Liver (tissue), 9 donors: ENCODE results near the gene IFT57. TPM values are rescaled to one million over a fixed set of nuclear protein-coding genes. Genes with fewer than 3 reads are reported as not detected.

ENCODE experiments used
- DNase-seq: peaks from one replicate; pipeline ENCODE4 v3.0.0-alpha.2; 2017; ENCODE audit warnings: low spot score
- H3K27ac ChIP-seq, 2 donors: one replicate each; pipeline ENCODE4 v1.7.0; 2013; ENCODE audit warnings: inconsistent platforms in 2 of 2, low read length in 2 of 2, control low read depth in 1 of 2, low read depth in 1 of 2, mild to moderate bottlenecking in 1 of 2
- H3K27me3 ChIP-seq, 4 donors: one replicate each; pipeline versions ENCODE4 v1.6.1 to v1.7.0; 2013; ENCODE audit warnings: low read length in 3 of 4, inconsistent platforms in 1 of 4, mild to moderate bottlenecking in 1 of 4, moderate library complexity in 1 of 4; ENCODE audit not compliant: control insufficient read depth in 4 of 4, insufficient read depth in 4 of 4
- H3K36me3 ChIP-seq, 4 donors: one replicate each; pipeline versions ENCODE4 v1.6.1 to v1.7.0; 2013; ENCODE audit warnings: low read length in 3 of 4, mild to moderate bottlenecking in 3 of 4, low read depth in 1 of 4, moderate library complexity in 1 of 4; ENCODE audit not compliant: control insufficient read depth in 4 of 4, insufficient read depth in 3 of 4
- H3K4me1 ChIP-seq, 4 donors: one replicate each; pipeline versions ENCODE4 v1.6.1 to v1.7.0; 2013; ENCODE audit warnings: low read length in 3 of 4, mild to moderate bottlenecking in 3 of 4, moderate library complexity in 1 of 4; ENCODE audit not compliant: control insufficient read depth in 4 of 4, insufficient read depth in 4 of 4
- H3K4me3 ChIP-seq, 3 donors: one replicate each; pipeline versions ENCODE4 v1.6.1 to v1.7.0; 2013; ENCODE audit warnings: low read length in 3 of 3, control low read depth in 1 of 3, low read depth in 1 of 3, mild to moderate bottlenecking in 1 of 3
- H3K9ac ChIP-seq, 2 donors: one replicate each; pipeline ENCODE4 v1.7.0; 2013; ENCODE audit warnings: low read length in 2 of 2, mild to moderate bottlenecking in 2 of 2, moderate library complexity in 2 of 2, control low read depth in 1 of 2, low read depth in 1 of 2
- H3K9me3 ChIP-seq, 4 donors: one replicate each; pipeline versions ENCODE4 v1.6.1 to v1.7.0; 2013; ENCODE audit warnings: low read length in 3 of 4; ENCODE audit not compliant: control insufficient read depth in 4 of 4
- ATF3 ChIP-seq: IDR thresholded peaks from 2 replicates; pipeline ENCODE4 v1.6.1; 2016; ENCODE audit warnings: antibody characterized with exemption
- EGR1 ChIP-seq, 2 donors: IDR thresholded peaks; 2 replicates each; pipeline ENCODE4 v1.6.1; 2016 to 2018; ENCODE audit warnings: antibody characterized with exemption in 2 of 2, low read depth in 2 of 2
- FOXA2 ChIP-seq: IDR thresholded peaks from 2 replicates; pipeline ENCODE4 v1.6.1; 2016; ENCODE audit warnings: antibody characterized with exemption
- GABPA ChIP-seq, 2 donors: IDR thresholded peaks in 1 of 2; conservative IDR thresholded peaks in 1 of 2; 2 replicates each; pipeline ENCODE4 v1.6.1; 2016; ENCODE audit warnings: antibody characterized with exemption in 2 of 2, mild to moderate bottlenecking in 1 of 2, moderate library complexity in 1 of 2
- HNF4A ChIP-seq, 2 donors: conservative IDR thresholded peaks; 2 replicates each; pipeline ENCODE4 v1.6.1; 2016; ENCODE audit warnings: antibody characterized with exemption in 2 of 2, mild to moderate bottlenecking in 2 of 2
- HNF4G ChIP-seq: IDR thresholded peaks from 2 replicates; pipeline ENCODE4 v1.6.1; 2016; ENCODE audit warnings: antibody characterized with exemption
- JUND ChIP-seq, 2 donors: IDR thresholded peaks; 2 replicates each; pipeline ENCODE4 v1.6.1; 2016; ENCODE audit warnings: antibody characterized with exemption in 2 of 2
- MAX ChIP-seq: IDR thresholded peaks from 2 replicates; pipeline ENCODE4 v1.6.1; 2016; ENCODE audit warnings: antibody characterized with exemption
- NR2F2 ChIP-seq: IDR thresholded peaks from 2 replicates; pipeline ENCODE4 v1.6.1; 2016; ENCODE audit warnings: antibody characterized with exemption
- RAD21 ChIP-seq, 2 donors: IDR thresholded peaks; 2 replicates each; pipeline ENCODE4 v1.6.1; 2016; ENCODE audit warnings: antibody characterized with exemption in 2 of 2, mild to moderate bottlenecking in 2 of 2
- SP1 ChIP-seq: IDR thresholded peaks from 2 replicates; pipeline ENCODE4 v1.6.1; 2018; ENCODE audit warnings: antibody characterized with exemption, mild to moderate bottlenecking
- TAF1 ChIP-seq: conservative IDR thresholded peaks from 2 replicates; pipeline ENCODE4 v1.6.1; 2016; ENCODE audit warnings: antibody characterized with exemption, mild to moderate bottlenecking
- YY1 ChIP-seq: IDR thresholded peaks from 2 replicates; pipeline ENCODE4 v1.6.1; 2016; ENCODE audit warnings: antibody characterized with exemption, mild to moderate bottlenecking
- WGBS: extraction: QIAGEN DNeasy Blood & Tissue Kit; methylation state at CpG from one replicate; pipeline ENCODE4 v1.1.7; 2013; 5-methylcytosine and 5-hydroxymethylcytosine counted together
- polyA plus RNA-seq, 2 donors: library from polyadenylated mRNA; stranded (reverse) in 1 of 2; unstranded in 1 of 2; fragments of 200-250 nt in 1 of 2; fragments of >200 nt in 1 of 2; fragmentation: Nextera tagmentation in 1 of 2; extraction: Ambion mirVana in 1 of 2; gene quantifications; one replicate each; pipeline versions ENCODE4 v1.2.1 to v1.2.3, GENCODE V29; 2013 to 2015
- total RNA-seq, 2 donors: library from RNA; depleted of rRNA; stranded (reverse); fragments of >200 nt; gene quantifications; one replicate each; pipeline ENCODE4 v1.2.3, GENCODE V29; 2014
- TF ChIP-seq, protein P1 (sequence below): fragments of 150-350 bp; IDR thresholded peaks from 2 replicates; pipeline ENCODE4 v1.5.1; 2017; ENCODE audit warnings: improper control_type of control experiment, low read depth, low read length; ENCODE audit not compliant: missing input control
- TF ChIP-seq, protein P2 (sequence below): IDR thresholded peaks from 2 replicates; pipeline ENCODE4 v1.6.1; 2016; ENCODE audit warnings: antibody characterized with exemption
- donor health status: healthy.
- donor health status: healthy.
- donor health status: healthy.
- donor health status: healthy.
- donor health status: healthy.

Gene IFT57
- total and polyA plus RNA-seq, 4 donors = 5.2 to 9.2 (median 7.3) TPM

GRCh38 chr3:108239082-108239481, 16.9 kb upstream of the IFT57 start (continued):
- no peak for TF ChIP-seq HNF4G
- no peak for TF ChIP-seq TAF1

DNA sequence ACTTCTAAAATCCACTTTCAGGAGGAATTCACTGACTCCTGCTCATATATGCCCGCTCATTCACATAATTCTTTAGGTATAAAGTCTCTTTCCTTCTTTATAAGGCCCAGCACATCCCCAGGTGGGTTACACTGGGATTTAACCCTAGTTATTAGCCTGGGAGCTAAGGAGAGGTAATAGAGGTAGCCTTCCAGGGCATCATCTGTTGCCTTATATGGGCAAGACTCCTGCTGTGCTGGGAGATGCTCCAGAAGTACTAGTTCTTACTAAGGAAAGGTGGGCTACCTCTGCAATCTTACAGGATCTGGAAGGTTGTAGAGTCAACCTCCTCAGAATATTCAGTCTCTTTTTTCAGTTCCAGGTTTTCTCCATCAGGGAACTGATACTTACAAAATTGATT, 13.1 kb upstream of the IFT57 start:
- Histone ChIP-seq H3K4me3 (no peak overlapping the region), H3K36me3 (no peaks in the 10 kb centered on the region), H3K4me1 (no peaks in the 10 kb centered on the region), H3K9me3 (no peaks in the 10 kb centered on the region), H3K9ac (no peak overlapping the region), H3K27ac (no peak overlapping the region), H3K27me3 (no peaks in the 10 kb centered on the region)
- DNase-seq = no peak
- TF ChIP-seq YY1 = no peak
- no peak for TF ChIP-seq FOXA2
- TF ChIP-seq EGR1 (IDR thresholded peaks at IDR 0.05; ENCODE audit: low read depth in 2 of 2) = no peak
- WGBS = 94% methylated on average over 1 of the region's 1 CpG

GRCh38 chr3:108234387-108234957, 12.2 kb upstream of the IFT57 start:
- DNase-seq = no peak
- H3K27ac ChIP-seq = no peak overlapping the region
- no peaks in the 10 kb centered on the region for H3K27me3 ChIP-seq
- 96% methylated on average over 1 of the region's 1 CpG for WGBS
- no peaks in the 10 kb centered on the region for H3K4me1 ChIP-seq
- TF ChIP-seq, protein P1, sequence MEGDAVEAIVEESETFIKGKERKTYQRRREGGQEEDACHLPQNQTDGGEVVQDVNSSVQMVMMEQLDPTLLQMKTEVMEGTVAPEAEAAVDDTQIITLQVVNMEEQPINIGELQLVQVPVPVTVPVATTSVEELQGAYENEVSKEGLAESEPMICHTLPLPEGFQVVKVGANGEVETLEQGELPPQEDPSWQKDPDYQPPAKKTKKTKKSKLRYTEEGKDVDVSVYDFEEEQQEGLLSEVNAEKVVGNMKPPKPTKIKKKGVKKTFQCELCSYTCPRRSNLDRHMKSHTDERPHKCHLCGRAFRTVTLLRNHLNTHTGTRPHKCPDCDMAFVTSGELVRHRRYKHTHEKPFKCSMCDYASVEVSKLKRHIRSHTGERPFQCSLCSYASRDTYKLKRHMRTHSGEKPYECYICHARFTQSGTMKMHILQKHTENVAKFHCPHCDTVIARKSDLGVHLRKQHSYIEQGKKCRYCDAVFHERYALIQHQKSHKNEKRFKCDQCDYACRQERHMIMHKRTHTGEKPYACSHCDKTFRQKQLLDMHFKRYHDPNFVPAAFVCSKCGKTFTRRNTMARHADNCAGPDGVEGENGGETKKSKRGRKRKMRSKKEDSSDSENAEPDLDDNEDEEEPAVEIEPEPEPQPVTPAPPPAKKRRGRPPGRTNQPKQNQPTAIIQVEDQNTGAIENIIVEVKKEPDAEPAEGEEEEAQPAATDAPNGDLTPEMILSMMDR = no peak
- TF ChIP-seq HNF4G (no peak), NR2F2 (no peak), JUND (IDR thresholded peaks at IDR 0.05) (no peak), ATF3 (no peak), FOXA2 (no peak)
- TF ChIP-seq, protein P2, sequence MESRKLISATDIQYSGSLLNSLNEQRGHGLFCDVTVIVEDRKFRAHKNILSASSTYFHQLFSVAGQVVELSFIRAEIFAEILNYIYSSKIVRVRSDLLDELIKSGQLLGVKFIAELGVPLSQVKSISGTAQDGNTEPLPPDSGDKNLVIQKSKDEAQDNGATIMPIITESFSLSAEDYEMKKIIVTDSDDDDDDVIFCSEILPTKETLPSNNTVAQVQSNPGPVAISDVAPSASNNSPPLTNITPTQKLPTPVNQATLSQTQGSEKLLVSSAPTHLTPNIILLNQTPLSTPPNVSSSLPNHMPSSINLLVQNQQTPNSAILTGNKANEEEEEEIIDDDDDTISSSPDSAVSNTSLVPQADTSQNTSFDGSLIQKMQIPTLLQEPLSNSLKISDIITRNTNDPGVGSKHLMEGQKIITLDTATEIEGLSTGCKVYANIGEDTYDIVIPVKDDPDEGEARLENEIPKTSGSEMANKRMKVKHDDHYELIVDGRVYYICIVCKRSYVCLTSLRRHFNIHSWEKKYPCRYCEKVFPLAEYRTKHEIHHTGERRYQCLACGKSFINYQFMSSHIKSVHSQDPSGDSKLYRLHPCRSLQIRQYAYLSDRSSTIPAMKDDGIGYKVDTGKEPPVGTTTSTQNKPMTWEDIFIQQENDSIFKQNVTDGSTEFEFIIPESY = no peak
- no peak overlapping the region for H3K4me3 ChIP-seq
- H3K9me3 ChIP-seq = no peaks in the 10 kb centered on the region
- no peaks in the 10 kb centered on the region for H3K36me3 ChIP-seq
- H3K9ac ChIP-seq = no peak overlapping the region

GRCh38 chr3:108228286-108228685, 6.1 kb upstream of the IFT57 start:
- Histone ChIP-seq H3K27me3 (no peaks in the 10 kb centered on the region), H3K27ac (no peak overlapping the region), H3K9ac (no peak overlapping the region), H3K4me3 (no peak overlapping the region), H3K4me1 (peaks cover 0 to 2% (median 0%) of the 10 kb centered on the region in 4 donors), H3K36me3 (no peaks in the 10 kb centered on the region), H3K9me3 (no peaks in the 10 kb centered on the region)
- no peak for DNase-seq
- 96% methylated on average over 1 of the region's 1 CpG for WGBS
- TF ChIP-seq MAX (no peak), SP1 (no peak), FOXA2 (no peak), ATF3 (no peak), GABPA (IDR thresholded peaks at IDR 0.05 in 1 of 2, conservative IDR thresholded peaks at IDR 0.05 in 1 of 2) (no peak), JUND (IDR thresholded peaks at IDR 0.05) (no peak), NR2F2 (no peak), RAD21 (IDR thresholded peaks at IDR 0.05) (no peak), TAF1 (no peak), HNF4A (conservative IDR thresholded peaks at IDR 0.05) (no peak)
- TF ChIP-seq, protein P2 = no peak
